ENCODE results near the gene PCDHGB7. TPM values are rescaled to one million over a fixed set of nuclear protein-coding genes. Genes with fewer than 3 reads are reported as not detected.

Gene PCDHGB7
- total RNA-seq, 1 donor from 2014 or later, result 3.5 TPM

- H3K9me3 Mint-ChIP-seq (ENCODE audit: low read depth), result peaks cover 17% of the 10 kb centered on the region
- no peak for DNase-seq (ENCODE audit: low spot score)
- no peaks in the 10 kb centered on the region for H3K27me3 Mint-ChIP-seq (ENCODE audit: low read depth)
- H3K36me3 Mint-ChIP-seq (ENCODE audit: low read depth), result peaks cover 13% of the 10 kb centered on the region
- peaks cover 4% of the 10 kb centered on the region for H3K4me1 Mint-ChIP-seq (ENCODE audit: low read depth)
- TF ChIP-seq, protein P1, sequence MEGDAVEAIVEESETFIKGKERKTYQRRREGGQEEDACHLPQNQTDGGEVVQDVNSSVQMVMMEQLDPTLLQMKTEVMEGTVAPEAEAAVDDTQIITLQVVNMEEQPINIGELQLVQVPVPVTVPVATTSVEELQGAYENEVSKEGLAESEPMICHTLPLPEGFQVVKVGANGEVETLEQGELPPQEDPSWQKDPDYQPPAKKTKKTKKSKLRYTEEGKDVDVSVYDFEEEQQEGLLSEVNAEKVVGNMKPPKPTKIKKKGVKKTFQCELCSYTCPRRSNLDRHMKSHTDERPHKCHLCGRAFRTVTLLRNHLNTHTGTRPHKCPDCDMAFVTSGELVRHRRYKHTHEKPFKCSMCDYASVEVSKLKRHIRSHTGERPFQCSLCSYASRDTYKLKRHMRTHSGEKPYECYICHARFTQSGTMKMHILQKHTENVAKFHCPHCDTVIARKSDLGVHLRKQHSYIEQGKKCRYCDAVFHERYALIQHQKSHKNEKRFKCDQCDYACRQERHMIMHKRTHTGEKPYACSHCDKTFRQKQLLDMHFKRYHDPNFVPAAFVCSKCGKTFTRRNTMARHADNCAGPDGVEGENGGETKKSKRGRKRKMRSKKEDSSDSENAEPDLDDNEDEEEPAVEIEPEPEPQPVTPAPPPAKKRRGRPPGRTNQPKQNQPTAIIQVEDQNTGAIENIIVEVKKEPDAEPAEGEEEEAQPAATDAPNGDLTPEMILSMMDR (IDR thresholded peaks at IDR 0.05), result no peak
- H3K4me3 Mint-ChIP-seq (ENCODE audit: unreplicated experiment), result no peak overlapping the region
- H3K27ac Mint-ChIP-seq (ENCODE audit: unreplicated experiment), result no peak overlapping the region
These were observed 22.9 kb downstream of the PCDHGB7 start for GRCh38 chr5:141440341-141440740.

DNA sequence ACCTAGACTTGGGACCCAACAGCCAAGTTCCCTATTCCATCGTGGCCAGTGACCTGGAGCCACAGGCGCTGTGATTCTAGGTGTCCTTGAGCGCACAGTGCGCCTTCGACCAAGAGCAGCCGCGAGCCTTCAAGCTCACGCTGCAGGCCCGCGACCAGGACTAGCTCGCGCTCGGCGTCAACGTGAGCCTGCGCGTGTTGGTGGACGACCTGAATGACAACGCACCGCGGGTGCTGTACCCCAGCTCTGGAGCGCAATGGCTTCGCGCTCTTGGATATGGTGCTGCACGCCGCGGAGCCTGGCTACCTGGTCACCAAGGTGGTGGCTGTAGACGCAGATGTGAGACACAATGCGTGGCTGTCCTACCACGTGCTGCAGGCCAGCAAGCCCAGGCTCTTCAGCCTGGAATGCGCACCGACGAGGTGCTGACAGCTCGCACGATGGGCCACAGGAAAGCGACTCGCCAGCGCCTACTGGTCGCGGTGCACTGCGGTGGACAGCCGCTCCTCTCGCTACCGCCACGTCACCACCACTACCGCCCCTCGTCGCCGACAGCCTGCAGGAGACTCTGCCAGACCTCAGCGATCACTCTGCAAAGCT lies 24.2 kb downstream of the PCDHGB7 start:
- peaks cover 13% of the 10 kb centered on the region for H3K36me3 Mint-ChIP-seq (ENCODE audit: low read depth)
- H3K4me1 Mint-ChIP-seq (ENCODE audit: low read depth), result peaks cover 4% of the 10 kb centered on the region
- H3K4me3 Mint-ChIP-seq (ENCODE audit: unreplicated experiment), result no peak overlapping the region
- peaks cover 14% of the 10 kb centered on the region for H3K9me3 Mint-ChIP-seq (ENCODE audit: low read depth)
- H3K27ac Mint-ChIP-seq (ENCODE audit: unreplicated experiment), result no peak overlapping the region
- H3K27me3 Mint-ChIP-seq (ENCODE audit: low read depth), result no peaks in the 10 kb centered on the region
- TF ChIP-seq, protein P1 (IDR thresholded peaks at IDR 0.05), result no peak
- DNase-seq (ENCODE audit: low spot score), result no peak

DNA sequence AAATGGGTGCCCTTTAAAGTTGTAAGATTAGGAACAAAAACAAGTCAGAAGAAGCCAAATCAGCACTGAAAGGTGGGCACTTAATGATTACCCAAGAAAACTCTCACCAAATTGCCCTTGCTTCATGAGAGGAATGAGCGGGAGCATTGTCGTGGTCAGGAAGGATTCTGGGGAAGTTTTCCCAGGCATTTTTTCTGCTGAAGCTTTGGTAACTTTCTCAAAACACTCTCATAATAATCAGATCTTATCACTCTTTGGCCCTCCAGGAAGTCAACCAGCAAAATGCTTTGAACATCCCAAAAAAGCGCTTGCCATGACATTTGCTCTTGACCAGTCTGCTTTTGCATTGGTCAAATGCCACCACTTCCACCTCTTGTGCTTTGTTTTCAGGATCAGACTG lies 47.9 kb downstream of the PCDHGB7 start:
- H3K27ac Mint-ChIP-seq (ENCODE audit: unreplicated experiment), result no peak overlapping the region
- H3K36me3 Mint-ChIP-seq (ENCODE audit: low read depth), result peaks cover 3% of the 10 kb centered on the region
- TF ChIP-seq, protein P1 (IDR thresholded peaks at IDR 0.05), result no peak
- DNase-seq (ENCODE audit: low spot score), result no peak
- no peaks in the 10 kb centered on the region for H3K27me3 Mint-ChIP-seq (ENCODE audit: low read depth)
- H3K4me1 Mint-ChIP-seq (ENCODE audit: low read depth), result peaks cover 4% of the 10 kb centered on the region
- no peaks in the 10 kb centered on the region for H3K9me3 Mint-ChIP-seq (ENCODE audit: low read depth)
- H3K4me3 Mint-ChIP-seq (ENCODE audit: unreplicated experiment), result no peak overlapping the region

Other genes starting within 250 kb of the PCDHGB7 start
- 1.1 to 2.5 TPM (median 1.2 TPM) in 3 replicates for gene PCDHB7, start 245.0 kb upstream of the PCDHGB7 start, total RNA-seq
- 1.1 to 3.1 TPM (median 1.7 TPM) in 3 replicates for gene PCDHB8, start 239.9 kb upstream of the PCDHGB7 start, total RNA-seq
- gene PCDHB16, start 235.3 kb upstream of the PCDHGB7 start, total RNA-seq, result 4.3 to 6.1 TPM (median 5.9 TPM) in 3 replicates
- 3.1 to 4.8 TPM (median 3.7 TPM) in 3 replicates for gene PCDHB9, start 230.5 kb upstream of the PCDHGB7 start, total RNA-seq
- gene PCDHB10, start 225.3 kb upstream of the PCDHGB7 start, total RNA-seq, result 3.8 to 5.3 TPM (median 4.3 TPM) in 3 replicates
- 0.90 to 2.4 TPM (median 1.3 TPM) in 3 replicates for gene PCDHB11, start 218.1 kb upstream of the PCDHGB7 start, total RNA-seq
- 1.5 to 2.4 TPM (median 1.7 TPM) in 3 replicates for gene PCDHB12, start 209.0 kb upstream of the PCDHGB7 start, total RNA-seq
- gene PCDHB13, start 203.8 kb upstream of the PCDHGB7 start, total RNA-seq, result 2.4 to 2.9 TPM (median 2.9 TPM) in 3 replicates
- gene PCDHB14, start 194.3 kb upstream of the PCDHGB7 start, total RNA-seq, result 2.7 to 4.9 TPM (median 4.0 TPM) in 3 replicates
- 1.7 to 4.3 TPM (median 1.9 TPM) in 3 replicates for gene PCDHB15, start 172.3 kb upstream of the PCDHGB7 start, total RNA-seq
- 0.15 to 0.48 TPM (median 0.41 TPM) in 3 replicates for gene SLC25A2, start 113.6 kb upstream of the PCDHGB7 start, total RNA-seq
- gene TAF7, start 96.9 kb upstream of the PCDHGB7 start, total RNA-seq, result 66.4 to 73.3 TPM (median 69.7 TPM) in 3 replicates
- 0.10 to 0.23 TPM (median 0.15 TPM) in 3 replicates for gene PCDHGA1, start 87.2 kb upstream of the PCDHGB7 start, total RNA-seq
- gene PCDHGA2, start 78.9 kb upstream of the PCDHGB7 start, total RNA-seq, result 0.19 to 0.30 TPM (median 0.23 TPM) in 3 replicates
- 0.12 to 0.51 TPM (median 0.28 TPM) in 3 replicates for gene PCDHGA3, start 73.8 kb upstream of the PCDHGB7 start, total RNA-seq
- gene PCDHGB1, start 67.6 kb upstream of the PCDHGB7 start, total RNA-seq, result 2.4 to 2.7 TPM (median 2.7 TPM) in 3 replicates
- gene PCDHGA4, start 62.7 kb upstream of the PCDHGB7 start, total RNA-seq, result 0.72 to 1.4 TPM (median 0.94 TPM) in 3 replicates
- 0.95 to 1.8 TPM (median 1.0 TPM) in 3 replicates for gene PCDHGB2, start 57.7 kb upstream of the PCDHGB7 start, total RNA-seq
- gene PCDHGA5, start 53.5 kb upstream of the PCDHGB7 start, total RNA-seq, result 0.15 to 0.48 TPM (median 0.27 TPM) in 3 replicates
- 0.21 to 0.36 TPM (median 0.30 TPM) in 3 replicates for gene PCDHGB3, start 47.4 kb upstream of the PCDHGB7 start, total RNA-seq
- gene PCDHGA6, start 43.8 kb upstream of the PCDHGB7 start, total RNA-seq, result 0.38 to 0.65 TPM (median 0.45 TPM) in 3 replicates
- gene PCDHGA7, start 34.9 kb upstream of the PCDHGB7 start, total RNA-seq, result 0.17 to 0.31 TPM (median 0.28 TPM) in 3 replicates
- 12.6 to 14.2 TPM (median 14.2 TPM) in 3 replicates for gene PCDHGB4, start 30.0 kb upstream of the PCDHGB7 start, total RNA-seq
- gene PCDHGA8, start 25.0 kb upstream of the PCDHGB7 start, total RNA-seq, result 0.47 to 0.59 TPM (median 0.51 TPM) in 3 replicates
- 1.0 to 1.6 TPM (median 1.1 TPM) in 3 replicates for gene PCDHGB5, start 19.7 kb upstream of the PCDHGB7 start, total RNA-seq
- 0.97 to 3.6 TPM (median 1.4 TPM) in 3 replicates for gene PCDHGA9, start 14.9 kb upstream of the PCDHGB7 start, total RNA-seq
- 52.4 to 64.2 TPM (median 56.8 TPM) in 3 replicates for gene PCDHGB6, start 9.7 kb upstream of the PCDHGB7 start, total RNA-seq
- 14.9 to 17.4 TPM (median 15.8 TPM) in 3 replicates for gene PCDHGA10, start 4.7 kb upstream of the PCDHGB7 start, total RNA-seq
- 1.3 to 2.4 TPM (median 1.4 TPM) in 3 replicates for gene PCDHGA11, start 3.4 kb downstream of the PCDHGB7 start, total RNA-seq
- gene PCDHGA12, start 12.8 kb downstream of the PCDHGB7 start, total RNA-seq, result 0.64 to 2.2 TPM (median 0.75 TPM) in 3 replicates
- gene PCDHGC3, start 58.3 kb downstream of the PCDHGB7 start, total RNA-seq, result 68.9 to 91.8 TPM (median 90.8 TPM) in 3 replicates
- 0.72 to 1.8 TPM (median 1.1 TPM) in 3 replicates for gene PCDHGC4, start 67.4 kb downstream of the PCDHGB7 start, total RNA-seq
- gene PCDHGC5, start 71.4 kb downstream of the PCDHGB7 start, total RNA-seq, result 1.7 to 3.6 TPM (median 2.0 TPM) in 3 replicates
- gene DIAPH1, start 201.3 kb downstream of the PCDHGB7 start, total RNA-seq, result 44.1 to 56.2 TPM (median 44.9 TPM) in 3 replicates
- gene HDAC3, start 219.2 kb downstream of the PCDHGB7 start, total RNA-seq, result 46.5 to 55.4 TPM (median 47.8 TPM) in 3 replicates
- 2.9 to 6.1 TPM (median 5.2 TPM) in 3 replicates for gene RELL2, start 219.3 kb downstream of the PCDHGB7 start, total RNA-seq
- 16.4 to 29.8 TPM (median 24.7 TPM) in 3 replicates for gene FCHSD1, start 233.7 kb downstream of the PCDHGB7 start, total RNA-seq